DND-41 (cell line): ENCODE measurements around the gene FAM171A1.

ENCODE experiments used
- ATAC-seq: fragments of 200-7000 bp; cut with Tn5 transposase; 3 replicates; pipeline ENCODE4 v1.9.1; 2021; ENCODE audit warnings: low read depth; ENCODE audit not compliant: insufficient read depth
- DNase-seq: peaks from one replicate; pipeline ENCODE4 v3.0.0-alpha.2; 2020
- H2AFZ ChIP-seq: 2 replicates; pipeline ENCODE4 v1.6.0; 2012; ENCODE audit warnings: low read depth, low read length
- H3K27ac ChIP-seq: 2 replicates; pipeline ENCODE4 v1.5.1; 2012; ENCODE audit warnings: low read length, inconsistent platforms
- H3K27me3 ChIP-seq: fragments of 200-600 bp; sonication (generic); 2 replicates; pipeline ENCODE4 v1.6.0; 2012; ENCODE audit warnings: low read length, mild to moderate bottlenecking, inconsistent platforms; ENCODE audit not compliant: insufficient read depth, poor library complexity
- H3K36me3 ChIP-seq: 2 replicates; pipeline ENCODE4 v1.5.1; 2012; ENCODE audit warnings: low read length, inconsistent platforms; ENCODE audit not compliant: insufficient read depth
- H3K4me1 ChIP-seq: 2 replicates; pipeline ENCODE4 v1.5.1; 2012; ENCODE audit warnings: mild to moderate bottlenecking, low read length; ENCODE audit not compliant: insufficient read depth
- H3K4me2 ChIP-seq: 2 replicates; pipeline ENCODE4 v1.6.0; 2012; ENCODE audit warnings: mild to moderate bottlenecking, moderate library complexity, low read length, inconsistent platforms; ENCODE audit not compliant: insufficient read depth
- H3K4me3 ChIP-seq, 2 experiments: fragments of 200-600 bp in 1 of 2; shearing (Covaris generic) in 1 of 2; 2 replicates each; pipeline ENCODE4 v1.5.1; 2012 to 2016; ENCODE audit warnings: inconsistent platforms in 2 of 2, low read length in 2 of 2, mild to moderate bottlenecking in 2 of 2, low read depth in 1 of 2, moderate library complexity in 1 of 2
- H3K79me2 ChIP-seq: 2 replicates; pipeline ENCODE4 v1.6.0; 2012; ENCODE audit warnings: low read length, inconsistent platforms; ENCODE audit not compliant: insufficient read depth
- H3K9ac ChIP-seq: 2 replicates; pipeline ENCODE4 v1.6.0; 2012; ENCODE audit warnings: low read depth, mild to moderate bottlenecking, inconsistent platforms, low read length, moderate library complexity
- H3K9me3 ChIP-seq: 2 replicates; pipeline ENCODE4 v1.5.1; 2012; ENCODE audit warnings: low read length, moderate library complexity, mild to moderate bottlenecking, inconsistent platforms; ENCODE audit not compliant: insufficient read depth, severe bottlenecking
- H4K20me1 ChIP-seq: 2 replicates; pipeline ENCODE4 v1.6.0; 2012; ENCODE audit warnings: low read length; ENCODE audit not compliant: insufficient read depth
- CTCF ChIP-seq: IDR thresholded peaks from 2 replicates; pipeline ENCODE4 v1.5.1; 2012; ENCODE audit warnings: borderline replicate concordance, low read length, moderate library complexity, mild to moderate bottlenecking; ENCODE audit not compliant: poor library complexity, severe bottlenecking; ENCODE audit errors: extremely low read depth
- EZH2 ChIP-seq: IDR thresholded peaks from 3 replicates; pipeline ENCODE4 v1.6.1; 2012; ENCODE audit warnings: borderline replicate concordance, low read depth, mild to moderate bottlenecking, moderate library complexity, low read length, inconsistent platforms; ENCODE audit not compliant: severe bottlenecking

The FAM171A1 gene

GRCh38 chr10:15290150-15290549 is 80.9 kb downstream of the FAM171A1 start:
- no peaks in the 10 kb centered on the region for H3K27me3 ChIP-seq
- peaks cover 14% of the 10 kb centered on the region for H3K4me1 ChIP-seq
- no peak for DNase-seq
- no peaks in the 10 kb centered on the region for H3K79me2 ChIP-seq
- peaks cover 2% of the 10 kb centered on the region; the same call in 1 of the 2 replicates for H4K20me1 ChIP-seq
- H2AFZ ChIP-seq = no peak overlapping the region
- H3K36me3 ChIP-seq = no peaks in the 10 kb centered on the region
- no peak overlapping the region for H3K4me2 ChIP-seq
- TF ChIP-seq CTCF (no peak), EZH2 (no peak)
- no peak overlapping the region for H3K9ac ChIP-seq
- H3K27ac ChIP-seq = no peak overlapping the region
- no peak overlapping the region for H3K4me3 ChIP-seq
- H3K9me3 ChIP-seq = no peaks in the 10 kb centered on the region
- no peak for ATAC-seq

DNA sequence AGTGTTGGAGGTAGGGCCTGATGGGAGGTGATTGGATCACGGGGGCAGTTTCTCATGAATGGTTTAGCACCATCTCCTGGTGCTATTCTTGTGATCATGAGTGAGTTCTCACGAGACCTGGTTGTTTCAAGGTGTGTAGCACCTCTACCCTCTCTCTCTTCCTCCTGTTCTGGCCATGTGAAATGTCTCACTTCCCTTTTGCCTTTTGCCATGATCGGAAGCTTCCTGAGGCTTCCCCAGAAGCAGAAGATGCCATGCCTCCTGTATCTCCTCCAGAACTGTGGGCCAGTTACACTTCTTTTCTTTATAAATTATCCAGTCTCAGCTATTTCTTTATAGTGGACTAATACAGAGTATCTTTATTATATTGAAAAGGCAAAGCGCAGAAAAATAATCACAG is 90.1 kb downstream of the FAM171A1 start:
- Histone ChIP-seq H3K9ac (no peak overlapping the region), H2AFZ (no peak overlapping the region), H4K20me1 (no peaks in the 10 kb centered on the region), H3K27me3 (no peaks in the 10 kb centered on the region), H3K79me2 (no peaks in the 10 kb centered on the region), H3K9me3 (no peaks in the 10 kb centered on the region), H3K27ac (no peak overlapping the region), H3K36me3 (peaks cover 5% of the 10 kb centered on the region; the same call in 1 of the 2 replicates), H3K4me3 (no peak overlapping the region), H3K4me2 (no peak overlapping the region), H3K4me1 (no peaks in the 10 kb centered on the region)
- TF ChIP-seq EZH2 (no peak), CTCF (no peak)
- DNase-seq (no peak), ATAC-seq (no peak)

DNA sequence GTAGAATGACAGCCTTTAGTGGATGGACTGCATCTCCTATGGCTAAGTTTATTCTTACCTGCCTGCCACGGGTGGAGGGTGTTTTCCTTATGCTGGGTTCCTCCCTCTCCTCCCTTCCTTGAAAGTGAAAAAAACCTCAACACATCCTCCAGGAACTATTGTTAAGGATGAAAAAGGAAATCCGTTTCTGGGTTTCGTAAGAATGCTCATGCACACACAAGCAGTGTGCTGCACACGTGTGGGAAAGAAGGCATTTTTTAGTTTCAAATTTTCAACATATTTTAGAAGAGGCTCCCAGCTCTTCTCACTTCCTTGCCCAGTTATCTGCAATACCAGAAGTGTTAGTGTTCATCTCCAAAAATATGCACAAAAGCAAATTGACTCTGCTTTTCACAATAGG is 90.6 kb downstream of the FAM171A1 start:
- ATAC-seq = no peak
- no peak overlapping the region for H2AFZ ChIP-seq

More for the DNA sequence above, 90.6 kb downstream of the FAM171A1 start:
- no peak overlapping the region for H3K4me3 ChIP-seq
- H3K9ac ChIP-seq = no peak overlapping the region
- H3K4me2 ChIP-seq = no peak overlapping the region
- H3K36me3 ChIP-seq = peaks cover 5% of the 10 kb centered on the region; the same call in 1 of the 2 replicates
- TF ChIP-seq CTCF = no peak
- TF ChIP-seq EZH2 = no peak
- no peaks in the 10 kb centered on the region for H3K9me3 ChIP-seq
- DNase-seq = no peak
- no peaks in the 10 kb centered on the region for H3K79me2 ChIP-seq
- no peaks in the 10 kb centered on the region for H4K20me1 ChIP-seq
- no peaks in the 10 kb centered on the region for H3K27me3 ChIP-seq
- H3K4me1 ChIP-seq = no peaks in the 10 kb centered on the region
- H3K27ac ChIP-seq = no peak overlapping the region
